AG04450 (cell line): ENCODE data around the gene CABLES1. TPM values are rescaled to one million over a fixed set of nuclear protein-coding genes. Genes with fewer than 3 reads are reported as not detected.

Source experiments
- CTCF ChIA-PET: fragments of 300-600, 350-600 bp; formaldehyde crosslinking; extraction: SDS; loops from one replicate; lab custom pipeline; 2022; ENCODE audit warnings: antibody characterized with exemption, inconsistent platforms; lab: Charles Lee
- POLR2A ChIA-PET: fragments of 350-600 bp; formaldehyde crosslinking; extraction: SDS; loops from one replicate; lab custom pipeline; 2021; ENCODE audit warnings: antibody characterized with exemption, inconsistent platforms; lab: Yijun Ruan, JAX
- DNase-seq: peaks from one replicate; pipeline ENCODE4 v3.0.0-alpha.2; 2011; ENCODE audit warnings: low read depth, low spot score
- H3K27ac ChIP-seq: one replicate; pipeline ENCODE4 v1.5.1; 2012; ENCODE audit warnings: low read depth, low read length, control low read depth
- H3K27me3 ChIP-seq: one replicate; pipeline ENCODE4 v1.6.0; 2012; ENCODE audit warnings: low read length; ENCODE audit not compliant: control insufficient read depth, insufficient read depth
- H3K4me3 ChIP-seq: 2 replicates; pipeline ENCODE4 v1.5.1; 2011; ENCODE audit warnings: mild to moderate bottlenecking, low read depth, low read length, control low read depth
- H3K9me3 ChIP-seq: 2 replicates; pipeline ENCODE4 v1.5.1; 2012; ENCODE audit warnings: low read length; ENCODE audit not compliant: control insufficient read depth, insufficient read depth
- polyA plus RNA-seq: library from polyadenylated mRNA; depleted of rRNA; stranded (reverse); fragments of >200 nt; gene quantifications from 2 replicates; pipeline ENCODE4 v1.2.3, GENCODE V29; 2011
- TF ChIP-seq, protein P1 (sequence below): IDR thresholded peaks from 2 replicates; pipeline ENCODE4 v1.5.1; 2011; ENCODE audit warnings: low read depth, low read length, control low read depth, inconsistent platforms

CABLES1 gene
- polyA plus RNA-seq, 1 experiment, result 29.6 TPM

DNA sequence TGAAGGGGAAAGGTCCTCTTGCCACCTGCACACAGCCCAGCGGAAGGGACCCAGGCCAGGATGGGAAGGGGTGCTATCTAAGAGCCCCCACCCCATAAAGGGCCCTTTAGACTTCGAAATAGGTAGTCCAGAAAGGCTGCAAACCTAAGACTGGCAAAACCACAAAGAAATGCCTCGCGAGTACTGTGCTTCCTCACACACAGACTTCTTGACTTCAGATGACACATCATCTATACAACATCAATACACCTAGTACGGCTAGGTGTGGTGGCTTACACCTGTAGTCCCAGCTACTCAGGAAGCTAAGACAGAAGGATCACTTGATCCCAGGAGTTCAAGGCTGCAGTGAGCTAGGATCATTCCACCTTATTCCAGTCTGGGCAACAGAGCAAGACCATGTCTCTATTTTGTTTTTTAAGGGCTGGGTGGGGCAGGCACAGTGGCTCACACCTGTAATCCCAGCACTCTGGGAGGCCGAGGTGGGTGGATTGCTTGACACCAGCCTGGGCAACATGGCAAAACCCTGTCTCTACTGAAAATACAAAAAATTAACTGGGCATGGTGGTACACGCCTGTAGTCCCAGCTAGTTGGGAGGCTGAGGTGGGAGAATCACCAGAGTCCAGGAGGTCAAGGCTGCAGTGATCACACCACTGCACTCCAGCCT is 125.8 kb downstream of the CABLES1 start:
- POLR2A ChIA-PET, result interaction anchor here (3.0 kb wide), 1 partner anchor 35 kb away, joined by 20 read pairs; no protein-coding TSS in a partner anchor

DNA sequence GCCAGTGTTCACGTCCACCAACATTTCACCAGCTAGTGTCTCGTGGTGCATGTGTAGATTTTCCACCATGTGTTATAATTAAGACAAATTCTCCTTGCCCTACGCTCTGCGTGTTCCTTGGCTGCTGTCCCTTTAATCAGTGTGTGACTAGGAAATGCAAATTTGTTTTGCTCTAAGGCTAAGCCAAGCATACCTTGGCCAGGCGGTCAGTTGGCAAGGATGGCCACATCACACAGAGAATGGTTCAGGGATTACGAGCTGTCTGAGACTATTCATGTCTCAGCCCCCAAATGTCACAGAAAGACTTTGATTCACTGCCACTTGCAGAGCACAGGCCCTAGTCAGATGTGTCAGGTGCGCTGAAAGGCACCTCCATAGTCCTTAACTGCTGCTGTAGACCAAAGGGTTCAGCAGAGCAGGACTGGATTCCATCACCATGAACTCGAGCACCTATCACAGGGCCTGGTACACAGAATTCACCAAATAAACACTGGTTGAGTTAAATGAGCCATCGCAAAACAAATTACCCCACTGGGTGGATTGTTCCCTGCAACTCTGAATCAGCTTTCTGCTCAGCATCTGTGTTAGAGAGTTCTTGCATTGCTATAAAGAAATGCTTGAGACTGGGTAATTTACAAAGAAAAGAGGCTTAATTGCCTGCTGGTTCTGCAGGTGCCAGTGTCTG is 128.4 kb downstream of the CABLES1 start:
- no peak overlapping the region for H3K4me3 ChIP-seq
- CTCF ChIA-PET, result no interaction called here
- POLR2A ChIA-PET, result no interaction called here
- no peak overlapping the region for H3K27ac ChIP-seq
- TF ChIP-seq, protein P1, sequence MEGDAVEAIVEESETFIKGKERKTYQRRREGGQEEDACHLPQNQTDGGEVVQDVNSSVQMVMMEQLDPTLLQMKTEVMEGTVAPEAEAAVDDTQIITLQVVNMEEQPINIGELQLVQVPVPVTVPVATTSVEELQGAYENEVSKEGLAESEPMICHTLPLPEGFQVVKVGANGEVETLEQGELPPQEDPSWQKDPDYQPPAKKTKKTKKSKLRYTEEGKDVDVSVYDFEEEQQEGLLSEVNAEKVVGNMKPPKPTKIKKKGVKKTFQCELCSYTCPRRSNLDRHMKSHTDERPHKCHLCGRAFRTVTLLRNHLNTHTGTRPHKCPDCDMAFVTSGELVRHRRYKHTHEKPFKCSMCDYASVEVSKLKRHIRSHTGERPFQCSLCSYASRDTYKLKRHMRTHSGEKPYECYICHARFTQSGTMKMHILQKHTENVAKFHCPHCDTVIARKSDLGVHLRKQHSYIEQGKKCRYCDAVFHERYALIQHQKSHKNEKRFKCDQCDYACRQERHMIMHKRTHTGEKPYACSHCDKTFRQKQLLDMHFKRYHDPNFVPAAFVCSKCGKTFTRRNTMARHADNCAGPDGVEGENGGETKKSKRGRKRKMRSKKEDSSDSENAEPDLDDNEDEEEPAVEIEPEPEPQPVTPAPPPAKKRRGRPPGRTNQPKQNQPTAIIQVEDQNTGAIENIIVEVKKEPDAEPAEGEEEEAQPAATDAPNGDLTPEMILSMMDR, result no peak
- H3K27me3 ChIP-seq, result no peaks in the 10 kb centered on the region
- no peaks in the 10 kb centered on the region for H3K9me3 ChIP-seq
- DNase-seq, result no peak

More for the DNA sequence above, 125.8 kb downstream of the CABLES1 start:
- Histone ChIP-seq H3K27ac (no peak overlapping the region), H3K9me3 (no peaks in the 10 kb centered on the region), H3K27me3 (no peaks in the 10 kb centered on the region), H3K4me3 (no peak overlapping the region)
- TF ChIP-seq, protein P1, result no peak
- DNase-seq, result no peak
- CTCF ChIA-PET, result no interaction called here

DNA sequence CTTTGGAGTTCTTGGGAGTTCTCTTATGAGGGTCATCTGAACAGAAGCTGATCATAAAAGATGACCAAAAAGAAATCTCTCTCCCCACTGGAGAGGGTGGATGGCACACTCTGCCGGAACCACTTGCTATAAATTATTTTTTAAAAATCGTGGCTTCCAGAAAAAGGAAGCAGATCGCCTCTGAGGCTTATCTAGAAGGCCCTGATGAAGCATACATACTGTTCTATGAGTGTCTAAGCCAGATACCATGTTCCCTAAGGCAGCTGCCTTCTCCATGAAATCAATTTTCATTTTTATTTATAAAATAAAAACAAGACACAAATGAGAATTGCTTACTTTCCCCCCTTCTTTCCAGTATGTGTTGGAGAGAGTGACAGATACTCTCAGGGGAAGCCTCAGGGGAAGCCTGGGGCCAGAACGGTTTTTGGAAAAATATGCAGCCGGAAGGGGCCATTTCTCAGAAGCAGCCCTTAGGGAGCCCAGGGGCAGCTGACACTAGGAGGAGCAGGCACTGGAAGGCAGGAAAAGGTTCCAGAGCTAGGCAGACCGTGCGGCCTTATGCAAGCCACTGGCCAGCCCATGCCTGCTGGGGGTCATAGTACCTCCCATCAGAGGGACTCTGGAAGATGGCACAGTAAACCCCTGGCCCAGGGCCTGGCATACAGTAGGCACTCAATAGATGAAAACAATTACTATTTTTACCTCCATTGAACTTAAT is 130.6 kb downstream of the CABLES1 start:
- ChIA-PET POLR2A (no interaction called here), CTCF (no interaction called here)
- no peak overlapping the region for H3K4me3 ChIP-seq
- peaks cover 9% of the 10 kb centered on the region for H3K9me3 ChIP-seq
- no peak for DNase-seq
- TF ChIP-seq, protein P1, result no peak
- H3K27ac ChIP-seq, result no peak overlapping the region
- H3K27me3 ChIP-seq, result no peaks in the 10 kb centered on the region

DNA sequence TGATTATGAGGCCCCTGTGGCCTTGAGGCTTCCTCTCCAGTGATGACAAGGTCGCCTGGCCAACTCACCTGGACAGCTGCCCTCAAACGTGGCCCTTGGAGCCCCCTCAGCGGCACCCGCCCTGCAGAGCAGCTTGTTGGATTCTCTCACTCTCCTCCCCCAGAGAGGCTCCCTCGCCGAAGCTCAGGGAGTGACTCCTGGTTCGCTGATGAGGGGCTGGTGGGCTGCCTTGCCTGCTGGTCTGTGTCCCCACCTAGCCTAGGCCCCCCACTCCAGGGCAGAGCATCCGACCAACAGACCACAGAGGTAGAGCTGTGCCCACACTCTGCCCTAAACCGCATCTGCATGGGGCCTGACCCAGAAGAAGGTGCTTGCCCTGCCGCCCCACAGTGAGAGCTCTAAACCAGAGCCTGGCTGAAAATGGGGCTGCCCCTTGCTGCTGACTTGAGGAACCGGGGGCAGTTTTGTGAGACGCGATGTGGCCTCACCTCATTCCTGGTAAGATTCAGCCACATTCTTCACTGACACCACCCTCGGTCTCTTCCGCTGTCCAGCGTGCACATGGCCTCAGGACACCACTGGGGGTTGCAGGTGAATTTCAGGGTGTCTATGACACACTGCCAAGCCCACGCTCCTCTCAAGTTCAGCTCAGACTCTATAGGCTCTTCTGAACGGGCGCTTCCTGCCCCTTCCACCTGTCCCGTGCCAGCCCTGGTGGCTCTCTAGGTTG is 131.6 kb downstream of the CABLES1 start:
- ChIA-PET CTCF (no interaction called here), POLR2A (no interaction called here)
- no peak overlapping the region for H3K27ac ChIP-seq
- peaks cover 9% of the 10 kb centered on the region for H3K9me3 ChIP-seq
- TF ChIP-seq, protein P1, result no peak
- H3K4me3 ChIP-seq, result no peak overlapping the region
- no peaks in the 10 kb centered on the region for H3K27me3 ChIP-seq
- DNase-seq, result no peak
